GM12873 (cell line): ENCODE data around the gene ALAS1.

Experiments used
- TF ChIP-seq, protein P1 (sequence below): IDR thresholded peaks from 2 replicates; pipeline ENCODE4 v1.5.1; 2012; ENCODE audit warnings: low read depth, mild to moderate bottlenecking, moderate library complexity, low read length, control low read depth; ENCODE audit not compliant: insufficient read depth; ENCODE audit errors: missing control alignments

Gene ALAS1

DNA sequence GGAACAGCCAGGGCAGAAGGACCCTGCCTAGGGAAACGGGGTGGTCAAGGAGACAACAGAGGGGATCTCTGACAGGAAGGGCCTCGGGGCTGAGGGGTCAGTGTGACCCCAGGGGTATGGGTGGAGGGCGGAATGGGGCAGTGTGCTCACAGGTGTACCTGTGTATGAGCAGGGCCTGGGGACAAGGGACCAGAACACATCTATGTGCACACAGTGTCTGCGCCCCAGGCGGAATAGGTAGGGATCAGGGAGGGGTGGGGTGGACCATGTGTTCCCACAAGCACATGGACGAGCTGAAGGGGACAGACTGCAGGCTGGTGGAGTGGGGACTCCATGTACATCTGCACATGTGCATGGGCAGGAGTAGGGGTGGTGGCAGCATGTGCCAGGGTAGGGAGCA, 32.5 kb downstream of the ALAS1 start:
- TF ChIP-seq, protein P1, sequence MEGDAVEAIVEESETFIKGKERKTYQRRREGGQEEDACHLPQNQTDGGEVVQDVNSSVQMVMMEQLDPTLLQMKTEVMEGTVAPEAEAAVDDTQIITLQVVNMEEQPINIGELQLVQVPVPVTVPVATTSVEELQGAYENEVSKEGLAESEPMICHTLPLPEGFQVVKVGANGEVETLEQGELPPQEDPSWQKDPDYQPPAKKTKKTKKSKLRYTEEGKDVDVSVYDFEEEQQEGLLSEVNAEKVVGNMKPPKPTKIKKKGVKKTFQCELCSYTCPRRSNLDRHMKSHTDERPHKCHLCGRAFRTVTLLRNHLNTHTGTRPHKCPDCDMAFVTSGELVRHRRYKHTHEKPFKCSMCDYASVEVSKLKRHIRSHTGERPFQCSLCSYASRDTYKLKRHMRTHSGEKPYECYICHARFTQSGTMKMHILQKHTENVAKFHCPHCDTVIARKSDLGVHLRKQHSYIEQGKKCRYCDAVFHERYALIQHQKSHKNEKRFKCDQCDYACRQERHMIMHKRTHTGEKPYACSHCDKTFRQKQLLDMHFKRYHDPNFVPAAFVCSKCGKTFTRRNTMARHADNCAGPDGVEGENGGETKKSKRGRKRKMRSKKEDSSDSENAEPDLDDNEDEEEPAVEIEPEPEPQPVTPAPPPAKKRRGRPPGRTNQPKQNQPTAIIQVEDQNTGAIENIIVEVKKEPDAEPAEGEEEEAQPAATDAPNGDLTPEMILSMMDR = no peak

DNA sequence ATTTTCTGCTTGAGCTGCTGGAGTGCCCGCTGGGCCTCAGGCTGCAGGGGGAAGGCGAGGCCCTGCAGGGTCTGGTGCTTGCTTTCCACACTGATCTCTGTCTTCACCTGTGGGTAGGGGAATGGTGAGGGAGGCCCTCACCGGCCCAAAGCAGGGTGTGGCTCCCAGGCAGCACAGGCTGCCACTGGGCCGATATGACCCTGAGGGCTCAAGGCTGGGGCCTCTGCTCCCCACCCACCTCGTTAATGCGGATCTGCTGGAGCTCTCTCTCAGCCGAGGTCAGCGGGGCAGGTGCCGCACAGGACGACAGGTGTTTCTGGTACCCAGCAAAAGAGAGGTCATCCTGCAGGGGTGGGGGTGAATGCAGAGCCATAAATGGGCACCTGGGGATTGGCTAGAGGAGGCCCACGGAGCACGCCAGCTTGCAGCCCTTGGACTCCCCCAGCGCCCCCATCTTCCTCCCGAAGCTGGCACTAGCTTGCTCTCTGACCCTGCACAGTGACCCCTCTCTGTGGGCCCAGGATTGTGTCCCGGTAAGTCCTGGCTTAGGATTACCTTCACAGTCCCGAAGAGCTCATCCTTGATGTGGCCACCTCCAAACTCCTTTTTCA, 33.0 kb downstream of the ALAS1 start:
- TF ChIP-seq, protein P1 = no peak

DNA sequence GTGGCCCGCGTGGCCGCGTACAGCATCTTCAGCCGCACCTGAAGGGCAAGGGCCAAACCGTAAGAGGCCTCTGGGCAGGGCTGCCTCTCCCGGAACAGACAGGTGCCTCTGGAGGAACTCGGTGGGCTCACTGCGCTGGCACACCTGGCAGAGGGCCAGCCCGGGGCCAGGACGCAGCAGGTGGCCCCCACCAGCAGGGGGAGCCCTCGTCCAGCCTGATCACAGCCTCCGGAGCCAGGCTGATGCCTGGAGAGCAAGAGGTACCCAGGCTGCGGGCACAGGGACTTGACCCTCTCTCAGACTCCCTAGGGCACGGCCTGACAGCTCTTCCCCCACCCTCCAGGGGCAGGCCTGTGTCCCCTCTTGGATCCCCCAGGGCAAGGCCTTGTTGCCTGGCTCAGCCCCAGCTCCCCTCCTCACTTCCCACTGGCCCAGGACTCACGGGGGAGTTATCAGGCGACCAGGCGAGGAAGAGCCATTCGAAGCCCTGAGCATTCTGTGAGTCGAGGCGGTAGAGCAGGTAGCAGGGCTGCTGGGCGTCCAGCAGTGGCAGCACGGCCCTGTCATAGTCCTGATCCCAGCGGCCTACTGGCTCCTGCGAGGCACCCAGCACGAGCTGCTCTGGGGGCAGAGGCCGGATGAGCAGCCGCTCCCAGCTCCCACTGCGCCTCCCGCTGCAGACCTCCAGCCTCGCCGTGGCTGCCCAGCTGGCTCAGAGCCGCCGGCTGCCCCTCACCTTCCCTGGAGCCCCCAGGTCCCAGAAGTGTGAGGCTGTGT, 33.7 kb downstream of the ALAS1 start:
- TF ChIP-seq, protein P1 = peak; percentile 98

DNA sequence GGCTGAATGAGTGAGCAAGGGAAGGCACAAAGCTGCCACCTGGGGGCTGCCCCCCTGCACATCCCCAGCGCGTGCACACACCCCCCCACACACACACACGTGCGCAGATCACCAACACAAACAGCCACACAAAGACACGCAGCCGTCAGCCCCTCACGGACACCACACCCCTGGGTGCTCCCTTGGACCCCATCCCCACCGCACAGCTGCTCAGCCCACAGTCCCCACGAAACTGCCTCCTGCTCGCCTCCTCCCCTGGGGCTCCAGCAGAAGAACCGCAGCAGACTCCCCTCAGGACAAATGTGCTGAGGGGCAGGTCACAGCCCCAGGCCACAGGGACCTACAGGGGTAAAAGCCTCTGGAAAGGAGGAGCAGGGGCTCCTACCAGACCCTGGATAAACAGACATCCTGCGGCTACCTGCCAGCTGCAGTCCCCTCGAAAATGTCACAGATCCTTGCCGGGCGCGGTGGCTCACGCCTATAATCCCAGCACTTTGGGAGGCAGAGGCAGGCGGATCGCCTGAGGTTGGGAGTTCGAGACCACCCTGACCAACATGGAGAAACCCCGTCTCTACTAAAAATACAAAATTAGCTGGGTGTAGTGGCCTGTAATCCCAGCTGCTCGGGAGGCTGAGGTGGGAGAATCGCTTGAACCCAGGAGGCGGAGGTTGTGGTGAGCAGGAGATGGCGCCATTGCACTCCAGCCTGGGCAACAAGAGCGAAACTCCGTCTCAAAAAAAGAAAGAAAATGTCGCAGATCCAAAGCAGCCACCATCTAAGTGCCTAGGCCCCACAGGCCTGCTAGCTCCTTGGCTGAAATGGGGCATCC, 34.5 kb downstream of the ALAS1 start:
- TF ChIP-seq, protein P1 = no peak

DNA sequence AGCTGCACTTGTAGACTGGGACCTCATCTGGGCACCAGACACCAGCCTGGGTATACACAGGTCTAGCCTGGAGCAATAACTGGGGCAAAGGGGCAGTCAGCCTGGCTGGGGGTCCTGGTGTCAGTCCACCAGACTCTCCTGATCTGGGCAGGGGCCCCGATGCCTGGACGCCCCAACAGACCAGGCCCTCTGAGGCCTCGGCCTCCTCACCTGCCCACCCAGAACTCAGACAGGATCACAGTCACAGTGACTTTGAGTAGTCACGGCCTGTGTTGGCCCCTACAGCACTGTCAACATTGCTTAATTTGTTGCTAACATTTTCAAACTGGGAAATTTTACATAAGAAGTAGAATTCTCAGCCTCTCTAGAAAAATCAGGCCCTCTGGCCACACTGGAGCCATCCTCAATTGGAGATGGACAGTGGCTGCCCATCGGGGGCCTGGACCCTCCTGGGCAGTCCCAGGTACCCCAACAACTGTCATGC, 35.2 kb downstream of the ALAS1 start:
- TF ChIP-seq, protein P1 = no peak

DNA sequence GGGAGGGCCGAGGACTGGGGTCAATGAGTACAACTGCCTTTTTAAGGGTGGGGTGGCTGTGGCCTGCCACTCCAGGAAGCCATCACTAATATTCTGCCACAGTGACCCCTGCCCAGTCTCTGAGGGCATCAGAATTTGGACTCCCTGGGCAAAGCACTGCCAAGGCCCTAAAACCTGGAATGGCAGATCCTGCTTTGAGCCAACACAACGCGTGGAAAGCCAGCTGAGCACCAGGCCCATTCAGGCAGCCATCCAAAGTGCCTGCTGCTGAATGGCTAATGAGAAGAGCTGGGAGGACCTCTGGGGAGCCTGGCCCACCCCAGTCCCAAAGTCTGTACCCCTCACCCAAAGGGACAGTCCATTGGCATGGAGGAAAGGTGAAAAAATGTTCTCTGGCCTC, 36.0 kb downstream of the ALAS1 start:
- TF ChIP-seq, protein P1 = no peak
